SK-N-SH treated with all-trans-retinoic acid at 6 μM for 48 hours (cell line): ENCODE data around the gene PSME1.

Experiments used
- CREB5 ChIP-seq: fragments of 250-450 bp; sonication (Bioruptor Pico); IDR thresholded peaks from 2 replicates; pipeline ENCODE4 v1.5.1; 2020; ENCODE audit warnings: low read depth, mild to moderate bottlenecking, moderate library complexity
- ISL1 ChIP-seq: fragments of 250-450 bp; sonication (Bioruptor Pico); IDR thresholded peaks from 2 replicates; pipeline ENCODE4 v2.1.2; 2022; ENCODE audit warnings: mild to moderate bottlenecking, moderate library complexity
- OSR1 ChIP-seq: fragments of 250-450 bp; sonication (Bioruptor Pico); IDR thresholded peaks from 2 replicates; pipeline ENCODE4 v1.8.0; 2022; ENCODE audit warnings: moderate library complexity, mild to moderate bottlenecking, inconsistent platforms
- RARB ChIP-seq: fragments of 250-450 bp; sonication (Bioruptor Pico); IDR thresholded peaks from 2 replicates; pipeline ENCODE4 v1.8.0; 2021; ENCODE audit warnings: mild to moderate bottlenecking, moderate library complexity
- SNAI2 ChIP-seq: fragments of 250-450 bp; sonication (Bioruptor Pico); IDR thresholded peaks from 2 replicates; pipeline ENCODE4 v1.5.0; 2020; ENCODE audit warnings: mild to moderate bottlenecking, moderate library complexity
- TCF4 ChIP-seq: fragments of 250-450 bp; sonication (Bioruptor Pico); IDR thresholded peaks from 2 replicates; pipeline ENCODE4 v1.8.0; 2021; ENCODE audit warnings: mild to moderate bottlenecking, moderate library complexity, borderline replicate concordance

- TF ChIP-seq SNAI2 (CRISPR knock-in tag): no peak
- no peak for TF ChIP-seq TCF4 (CRISPR knock-in tag)
- TF ChIP-seq OSR1 (CRISPR knock-in tag): no peak
- no peak for TF ChIP-seq RARB (CRISPR knock-in tag)
- TF ChIP-seq CREB5: no peak
- TF ChIP-seq ISL1 (CRISPR knock-in tag): no peak
These were observed 1.8 kb downstream of the PSME1 start for GRCh38 chr14:24137529-24138395.
